Hematopoietic multipotent progenitor cell (in vitro differentiated cells): ENCODE measurements around the gene KRTAP5-7. TPM values are rescaled to one million over a fixed set of nuclear protein-coding genes. Genes with fewer than 3 reads are reported as not detected.

Source experiments
- small RNA-seq: library from RNA; depleted of rRNA; stranded (forward); fragments of <200 nt; gene quantifications from one replicate; pipeline ENCODE3, GENCODE V24; 2012
- total RNA-seq: library from RNA; depleted of rRNA; stranded (reverse); fragments of >200 nt; gene quantifications from one replicate; pipeline ENCODE4 v1.2.3, GENCODE V29; 2012

The KRTAP5-7 gene
- total RNA-seq, 1 donor = 0.27 TPM

Small RNA genes within 50 kb of the gene (small RNA-seq; reads per million reads assigned to genes)
- not detected for gene AP000867.1

Other genes with a start within 250 kb of the KRTAP5-7 start
- 40.9 TPM for gene DHCR7, start 78.9 kb upstream of the KRTAP5-7 start, total RNA-seq
- gene NADSYN1, start 74.1 kb upstream of the KRTAP5-7 start, total RNA-seq = 130 TPM
- gene KRTAP5-8, start 10.8 kb downstream of the KRTAP5-7 start, total RNA-seq = not detected
- gene KRTAP5-9, start 21.2 kb downstream of the KRTAP5-7 start, total RNA-seq = 0.27 TPM
- not detected for gene KRTAP5-10, start 38.3 kb downstream of the KRTAP5-7 start, total RNA-seq
- gene KRTAP5-11, start 55.6 kb downstream of the KRTAP5-7 start, total RNA-seq = not detected